ENCODE measurements around the gene RP9.

The RP9 gene

DNA sequence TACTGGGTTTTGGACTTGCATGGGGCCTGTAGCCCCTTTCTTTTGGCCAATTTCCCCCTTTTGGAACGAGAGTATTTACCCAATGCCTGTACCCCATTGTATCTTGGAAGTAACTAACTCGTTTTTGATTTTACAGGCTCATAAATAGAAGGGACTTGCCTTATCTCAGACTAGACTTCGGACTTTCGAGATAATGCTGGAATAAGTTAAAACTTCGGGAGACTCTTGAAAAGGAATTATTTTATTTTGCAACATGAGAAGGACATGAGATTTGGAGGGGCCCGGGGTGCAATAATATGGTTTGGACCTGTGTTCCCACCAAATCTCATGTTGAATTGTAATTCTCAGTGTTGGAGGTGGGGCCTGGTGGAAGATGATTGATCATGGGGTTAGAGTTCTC, 38.4 kb downstream of the RP9 start:
- TF ChIP-seq, protein P1, sequence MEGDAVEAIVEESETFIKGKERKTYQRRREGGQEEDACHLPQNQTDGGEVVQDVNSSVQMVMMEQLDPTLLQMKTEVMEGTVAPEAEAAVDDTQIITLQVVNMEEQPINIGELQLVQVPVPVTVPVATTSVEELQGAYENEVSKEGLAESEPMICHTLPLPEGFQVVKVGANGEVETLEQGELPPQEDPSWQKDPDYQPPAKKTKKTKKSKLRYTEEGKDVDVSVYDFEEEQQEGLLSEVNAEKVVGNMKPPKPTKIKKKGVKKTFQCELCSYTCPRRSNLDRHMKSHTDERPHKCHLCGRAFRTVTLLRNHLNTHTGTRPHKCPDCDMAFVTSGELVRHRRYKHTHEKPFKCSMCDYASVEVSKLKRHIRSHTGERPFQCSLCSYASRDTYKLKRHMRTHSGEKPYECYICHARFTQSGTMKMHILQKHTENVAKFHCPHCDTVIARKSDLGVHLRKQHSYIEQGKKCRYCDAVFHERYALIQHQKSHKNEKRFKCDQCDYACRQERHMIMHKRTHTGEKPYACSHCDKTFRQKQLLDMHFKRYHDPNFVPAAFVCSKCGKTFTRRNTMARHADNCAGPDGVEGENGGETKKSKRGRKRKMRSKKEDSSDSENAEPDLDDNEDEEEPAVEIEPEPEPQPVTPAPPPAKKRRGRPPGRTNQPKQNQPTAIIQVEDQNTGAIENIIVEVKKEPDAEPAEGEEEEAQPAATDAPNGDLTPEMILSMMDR (IDR thresholded peaks at IDR 0.05; ENCODE audit: low read depth, low read length), result no peak
- DNase-seq (ENCODE audit: low read depth in 2 of 2), result no peak
- H3K4me3 ChIP-seq (replicated peaks in 1 of 2; ENCODE audit: low read depth in 2 of 2, low read length in 2 of 2), result no peak overlapping the region

DNA sequence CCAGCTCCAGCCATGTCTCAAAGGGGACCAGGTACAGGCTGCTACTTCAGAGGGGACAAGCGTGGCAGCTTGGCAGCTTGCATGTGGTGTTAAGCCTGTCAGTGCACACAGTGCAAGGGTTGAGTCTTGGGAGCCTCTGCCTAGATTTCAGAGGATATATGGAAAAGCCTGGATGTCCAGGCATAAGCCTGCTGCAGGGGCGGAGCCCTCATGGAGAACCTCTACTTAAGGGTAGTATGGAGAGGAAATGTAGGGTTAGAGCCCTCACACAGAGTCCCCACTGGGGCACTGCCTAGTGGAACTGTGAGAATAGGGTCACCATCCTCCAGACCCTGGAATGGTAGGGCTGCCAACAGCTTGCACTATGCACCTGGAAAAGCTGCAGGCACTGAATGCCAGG, 38.9 kb downstream of the RP9 start:
- no peak for DNase-seq (ENCODE audit: low read depth in 2 of 2)
- TF ChIP-seq, protein P1 (IDR thresholded peaks at IDR 0.05; ENCODE audit: low read depth, low read length), result no peak

DNA sequence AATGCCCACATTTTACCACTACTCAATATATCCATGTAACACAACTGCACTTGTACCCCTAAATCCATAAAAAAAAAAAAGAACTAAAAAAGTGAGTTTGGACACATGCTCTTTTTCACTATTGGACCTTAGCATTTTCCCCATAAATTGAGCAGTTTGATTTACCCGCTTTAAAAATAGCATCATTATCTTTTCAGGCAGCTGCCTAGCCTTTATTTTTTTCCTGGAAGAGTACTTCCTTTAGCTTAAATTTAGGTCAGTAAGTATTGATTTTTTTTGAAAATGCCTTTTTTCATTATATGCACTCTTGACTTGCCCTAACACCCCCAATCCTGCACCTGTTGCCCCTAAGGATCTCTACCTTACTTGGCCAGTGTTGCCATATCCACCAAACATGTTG, 41.3 kb downstream of the RP9 start:
- TF ChIP-seq, protein P1 (IDR thresholded peaks at IDR 0.05; ENCODE audit: low read depth, low read length), result no peak
- no peak for DNase-seq (ENCODE audit: low read depth in 2 of 2)
- no peak overlapping the region for H3K4me3 ChIP-seq (replicated peaks in 1 of 2; ENCODE audit: low read depth in 2 of 2, low read length in 2 of 2)

More for the DNA sequence above, 38.9 kb downstream of the RP9 start:
- no peak overlapping the region for H3K4me3 ChIP-seq (replicated peaks in 1 of 2; ENCODE audit: low read depth in 2 of 2, low read length in 2 of 2)

DNA sequence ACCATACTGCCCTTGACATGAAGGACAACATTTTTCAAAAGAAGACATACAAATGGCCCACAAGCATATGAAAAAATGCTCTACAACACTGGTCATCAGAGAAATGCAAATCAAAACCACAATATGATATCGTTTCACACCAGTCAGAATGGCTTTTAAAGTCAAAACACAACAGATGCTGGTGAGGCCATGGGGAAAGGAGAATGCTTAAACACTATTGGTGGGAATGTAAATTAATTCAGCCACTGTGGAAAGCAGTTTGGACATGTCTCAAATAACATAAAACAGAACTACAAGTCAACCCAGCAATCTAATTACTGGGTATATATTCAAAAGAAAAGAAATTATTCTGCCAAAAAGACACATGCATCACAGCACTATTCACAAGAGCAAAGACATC, 42.4 kb downstream of the RP9 start:
- TF ChIP-seq, protein P1 (IDR thresholded peaks at IDR 0.05; ENCODE audit: low read depth, low read length), result no peak
- DNase-seq (ENCODE audit: low read depth in 2 of 2), result no peak
- H3K4me3 ChIP-seq (replicated peaks in 1 of 2; ENCODE audit: low read depth in 2 of 2, low read length in 2 of 2), result no peak overlapping the region

DNA sequence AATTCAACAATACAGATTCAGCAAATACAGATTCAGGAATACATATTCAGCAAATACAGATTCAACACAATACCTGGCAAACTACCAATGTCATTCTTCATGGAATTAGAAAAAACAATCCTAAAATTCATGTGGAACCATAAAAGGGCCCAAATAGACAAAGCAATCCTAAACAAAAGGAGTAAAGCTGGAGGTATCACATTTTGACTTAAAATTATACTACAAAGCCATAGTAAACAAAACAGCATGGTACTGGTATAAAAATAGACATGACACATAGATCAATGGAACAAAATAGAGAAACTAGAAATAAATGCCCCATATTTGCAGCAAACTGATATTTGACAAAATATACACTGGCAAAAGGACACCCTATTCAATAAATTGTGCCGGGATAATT, 43.2 kb downstream of the RP9 start:
- no peak overlapping the region for H3K4me3 ChIP-seq (replicated peaks in 1 of 2; ENCODE audit: low read depth in 2 of 2, low read length in 2 of 2)
- TF ChIP-seq, protein P1 (IDR thresholded peaks at IDR 0.05; ENCODE audit: low read depth, low read length), result no peak
- no peak for DNase-seq (ENCODE audit: low read depth in 2 of 2)

DNA sequence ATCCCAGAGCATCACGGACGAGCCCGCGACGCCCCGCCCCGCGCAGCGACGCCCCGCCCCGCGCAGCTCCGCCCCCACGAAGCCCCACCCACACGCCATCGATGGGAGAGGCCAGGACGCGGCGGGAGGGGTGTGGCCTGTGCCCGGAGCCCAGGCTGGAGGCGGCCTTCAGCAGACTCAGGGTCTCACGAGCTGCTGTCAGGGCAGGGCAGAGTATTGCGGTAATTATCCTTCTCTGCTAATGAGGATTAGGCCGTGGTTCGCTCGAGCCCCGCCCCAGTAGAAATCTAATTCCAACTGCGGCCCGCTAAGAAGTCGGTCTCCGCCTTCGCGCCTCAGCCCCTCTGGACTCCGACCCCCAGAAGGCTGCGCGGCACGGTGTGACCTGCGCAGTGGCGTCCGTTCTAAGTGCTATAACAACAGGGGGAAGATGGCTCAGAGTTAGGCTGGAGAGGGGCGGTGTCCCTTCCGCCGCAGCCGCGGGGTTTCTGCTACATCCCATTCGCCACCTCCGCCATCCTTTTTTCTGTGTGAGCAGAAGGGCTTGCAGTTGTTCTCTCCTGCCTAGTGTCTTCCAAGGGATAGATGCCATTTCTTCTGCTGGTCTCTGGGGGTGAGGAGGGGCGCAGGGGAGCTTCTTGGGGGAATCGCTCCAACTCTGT, 46.3 kb downstream of the RP9 start:
- TF ChIP-seq, protein P1 (IDR thresholded peaks at IDR 0.05; ENCODE audit: low read depth, low read length), result no peak
- DNase-seq (ENCODE audit: low read depth in 2 of 2), result peak; percentile 95 to 96
- peak overlapping the region; percentile 57 to 85 for H3K4me3 ChIP-seq (replicated peaks in 1 of 2; ENCODE audit: low read depth in 2 of 2, low read length in 2 of 2)

Data from cardiac fibroblast (primary cell).